Measurements from ENCODE around the gene TBK1.
"Not testable (repeated sequence)": the region's sequence is repeated elsewhere in the genome, so short reads cannot be mapped to it uniquely, and the experiment has no call there.

Gene TBK1

GRCh38 chr12:64531665-64532334 lies 79.9 kb downstream of the TBK1 start:
- H3K36me3 ChIP-seq (ENCODE audit: control insufficient read depth, low read depth, low read length), result no peaks in the 10 kb centered on the region
- no peak overlapping the region for H3K9ac ChIP-seq (ENCODE audit: low read length)
- no peak overlapping the region for H3K27ac ChIP-seq (ENCODE audit: low read length)
- H3K4me3 ChIP-seq (ENCODE audit: low read length), result no peak overlapping the region
- H3K9me3 ChIP-seq (ENCODE audit: control insufficient read depth, low read depth, low read length), result no peaks in the 10 kb centered on the region
- no peaks in the 10 kb centered on the region for H3K27me3 ChIP-seq (ENCODE audit: control insufficient read depth, insufficient read depth, low read length)
- peaks cover 3% of the 10 kb centered on the region for H3K4me1 ChIP-seq (ENCODE audit: control insufficient read depth, low read depth, low read length)

- Histone ChIP-seq H3K9me3 (ENCODE audit: control insufficient read depth, low read depth, low read length) (no peaks in the 10 kb centered on the region), H3K27ac (ENCODE audit: low read length) (no peak overlapping the region)
These were observed 80.9 kb downstream of the TBK1 start for GRCh38 chr12:64532734-64533351.

GRCh38 chr12:64534672-64535199 lies 82.8 kb downstream of the TBK1 start:
- Histone ChIP-seq H3K9me3 (ENCODE audit: control insufficient read depth, low read depth, low read length) (no peaks in the 10 kb centered on the region), H3K4me3 (ENCODE audit: low read length) (no peak overlapping the region), H3K27ac (ENCODE audit: low read length) (no peak overlapping the region), H3K36me3 (ENCODE audit: control insufficient read depth, low read depth, low read length) (no peaks in the 10 kb centered on the region), H3K9ac (ENCODE audit: low read length) (no peak overlapping the region), H3K4me1 (ENCODE audit: control insufficient read depth, low read depth, low read length) (peaks cover 3% of the 10 kb centered on the region), H3K27me3 (ENCODE audit: control insufficient read depth, insufficient read depth, low read length) (no peaks in the 10 kb centered on the region)

More at GRCh38 chr12:64532734-64533351, 80.9 kb downstream of the TBK1 start:
- no peaks in the 10 kb centered on the region for H3K36me3 ChIP-seq (ENCODE audit: control insufficient read depth, low read depth, low read length)
- no peaks in the 10 kb centered on the region for H3K27me3 ChIP-seq (ENCODE audit: control insufficient read depth, insufficient read depth, low read length)
- H3K4me1 ChIP-seq (ENCODE audit: control insufficient read depth, low read depth, low read length), result peaks cover 3% of the 10 kb centered on the region
- no peak overlapping the region for H3K9ac ChIP-seq (ENCODE audit: low read length)
- no peak overlapping the region for H3K4me3 ChIP-seq (ENCODE audit: low read length)

GRCh38 chr12:64538121-64538520 lies 86.2 kb downstream of the TBK1 start:
- H3K9ac ChIP-seq (ENCODE audit: low read length), result no peak overlapping the region
- H3K9me3 ChIP-seq (ENCODE audit: control insufficient read depth, low read depth, low read length), result no peaks in the 10 kb centered on the region

GRCh38 chr12:64542409-64543047 lies 90.6 kb downstream of the TBK1 start:
- H3K4me1 ChIP-seq (ENCODE audit: control insufficient read depth, low read depth, low read length); H3K27me3 ChIP-seq (ENCODE audit: control insufficient read depth, insufficient read depth, low read length); H3K36me3 ChIP-seq (ENCODE audit: control insufficient read depth, low read depth, low read length); H3K9me3 ChIP-seq (ENCODE audit: control insufficient read depth, low read depth, low read length); H3K27ac ChIP-seq (ENCODE audit: low read length); H3K9ac ChIP-seq (ENCODE audit: low read length); H3K4me3 ChIP-seq (ENCODE audit: low read length): not testable (repeated sequence)

More at GRCh38 chr12:64538121-64538520, 86.2 kb downstream of the TBK1 start:
- Histone ChIP-seq H3K27ac (ENCODE audit: low read length) (no peak overlapping the region), H3K4me3 (ENCODE audit: low read length) (no peak overlapping the region), H3K36me3 (ENCODE audit: control insufficient read depth, low read depth, low read length) (no peaks in the 10 kb centered on the region), H3K4me1 (ENCODE audit: control insufficient read depth, low read depth, low read length) (no peaks in the 10 kb centered on the region), H3K27me3 (ENCODE audit: control insufficient read depth, insufficient read depth, low read length) (no peaks in the 10 kb centered on the region)

GRCh38 chr12:64544371-64545080 lies 92.6 kb downstream of the TBK1 start:
- H3K27me3 ChIP-seq (ENCODE audit: control insufficient read depth, insufficient read depth, low read length), result no peaks in the 10 kb centered on the region
- H3K9me3 ChIP-seq (ENCODE audit: control insufficient read depth, low read depth, low read length), result no peaks in the 10 kb centered on the region
- H3K27ac ChIP-seq (ENCODE audit: low read length), result no peak overlapping the region
- H3K36me3 ChIP-seq (ENCODE audit: control insufficient read depth, low read depth, low read length), result no peaks in the 10 kb centered on the region
- H3K4me1 ChIP-seq (ENCODE audit: control insufficient read depth, low read depth, low read length), result no peaks in the 10 kb centered on the region
- no peak overlapping the region for H3K4me3 ChIP-seq (ENCODE audit: low read length)
- H3K9ac ChIP-seq (ENCODE audit: low read length), result no peak overlapping the region

GRCh38 chr12:64545081-64545382 lies 93.1 kb downstream of the TBK1 start:
- Histone ChIP-seq H3K4me3 (ENCODE audit: low read length) (no peak overlapping the region), H3K9me3 (ENCODE audit: control insufficient read depth, low read depth, low read length) (no peaks in the 10 kb centered on the region), H3K27me3 (ENCODE audit: control insufficient read depth, insufficient read depth, low read length) (no peaks in the 10 kb centered on the region), H3K36me3 (ENCODE audit: control insufficient read depth, low read depth, low read length) (no peaks in the 10 kb centered on the region), H3K4me1 (ENCODE audit: control insufficient read depth, low read depth, low read length) (no peaks in the 10 kb centered on the region), H3K9ac (ENCODE audit: low read length) (no peak overlapping the region), H3K27ac (ENCODE audit: low read length) (no peak overlapping the region)

GRCh38 chr12:64549108-64549507 lies 97.2 kb downstream of the TBK1 start:
- no peak overlapping the region for H3K4me3 ChIP-seq (ENCODE audit: low read length)
- H3K9me3 ChIP-seq (ENCODE audit: control insufficient read depth, low read depth, low read length), result no peaks in the 10 kb centered on the region
- no peak overlapping the region for H3K27ac ChIP-seq (ENCODE audit: low read length)

GRCh38 chr12:64550755-64551154 lies 98.8 kb downstream of the TBK1 start:
- peaks cover 3% of the 10 kb centered on the region for H3K4me1 ChIP-seq (ENCODE audit: control insufficient read depth, low read depth, low read length)

More at GRCh38 chr12:64549108-64549507, 97.2 kb downstream of the TBK1 start:
- Histone ChIP-seq H3K27me3 (ENCODE audit: control insufficient read depth, insufficient read depth, low read length) (no peaks in the 10 kb centered on the region), H3K9ac (ENCODE audit: low read length) (no peak overlapping the region), H3K4me1 (ENCODE audit: control insufficient read depth, low read depth, low read length) (peaks cover 3% of the 10 kb centered on the region), H3K36me3 (ENCODE audit: control insufficient read depth, low read depth, low read length) (no peaks in the 10 kb centered on the region)

GRCh38 chr12:64551676-64552075 lies 99.8 kb downstream of the TBK1 start:
- peaks cover 3% of the 10 kb centered on the region for H3K4me1 ChIP-seq (ENCODE audit: control insufficient read depth, low read depth, low read length)
- no peak overlapping the region for H3K27ac ChIP-seq (ENCODE audit: low read length)
- no peaks in the 10 kb centered on the region for H3K9me3 ChIP-seq (ENCODE audit: control insufficient read depth, low read depth, low read length)

More at GRCh38 chr12:64550755-64551154, 98.8 kb downstream of the TBK1 start:
- Histone ChIP-seq H3K36me3 (ENCODE audit: control insufficient read depth, low read depth, low read length) (no peaks in the 10 kb centered on the region), H3K9me3 (ENCODE audit: control insufficient read depth, low read depth, low read length) (no peaks in the 10 kb centered on the region), H3K4me3 (ENCODE audit: low read length) (no peak overlapping the region), H3K9ac (ENCODE audit: low read length) (no peak overlapping the region), H3K27ac (ENCODE audit: low read length) (no peak overlapping the region), H3K27me3 (ENCODE audit: control insufficient read depth, insufficient read depth, low read length) (no peaks in the 10 kb centered on the region)

More at GRCh38 chr12:64551676-64552075, 99.8 kb downstream of the TBK1 start:
- Histone ChIP-seq H3K9ac (ENCODE audit: low read length) (no peak overlapping the region), H3K36me3 (ENCODE audit: control insufficient read depth, low read depth, low read length) (no peaks in the 10 kb centered on the region), H3K4me3 (ENCODE audit: low read length) (no peak overlapping the region), H3K27me3 (ENCODE audit: control insufficient read depth, insufficient read depth, low read length) (no peaks in the 10 kb centered on the region)

Data from iPS-18a (cell line).